ENCODE results near the gene MBNL2.
A peak's percentile ranks its signal among the peaks of the same experiment; 100 is the strongest.

MBNL2 gene

GRCh38 chr13:97234742-97235141, 12.6 kb downstream of the MBNL2 start:
- peaks cover 23% of the 10 kb centered on the region for H3K36me3 Mint-ChIP-seq (ENCODE audit: low read depth)
- H3K4me3 Mint-ChIP-seq: no peak overlapping the region
- no peak overlapping the region for H3K27ac Mint-ChIP-seq
- peaks cover 65% of the 10 kb centered on the region for H3K4me1 Mint-ChIP-seq (ENCODE audit: low read depth)
- no peaks in the 10 kb centered on the region for H3K27me3 Mint-ChIP-seq
- H3K9me3 Mint-ChIP-seq: no peaks in the 10 kb centered on the region
- DNase-seq: no peak

- Mint-ChIP-seq H3K4me1 (ENCODE audit: low read depth) (peaks cover 63% of the 10 kb centered on the region), H3K9me3 (no peaks in the 10 kb centered on the region), H3K27ac (no peak overlapping the region), H3K36me3 (ENCODE audit: low read depth) (peaks cover 22% of the 10 kb centered on the region), H3K4me3 (no peak overlapping the region), H3K27me3 (no peaks in the 10 kb centered on the region)
- no peak for DNase-seq
Measured at GRCh38 chr13:97235549-97236231, 13.6 kb downstream of the MBNL2 start.

- peaks cover 9% of the 10 kb centered on the region for H3K36me3 Mint-ChIP-seq (ENCODE audit: low read depth)
- no peak overlapping the region for H3K27ac Mint-ChIP-seq
- no peaks in the 10 kb centered on the region for H3K9me3 Mint-ChIP-seq
- H3K27me3 Mint-ChIP-seq: no peaks in the 10 kb centered on the region
- no peak overlapping the region for H3K4me3 Mint-ChIP-seq
- DNase-seq: no peak
- H3K4me1 Mint-ChIP-seq (ENCODE audit: low read depth): peaks cover 63% of the 10 kb centered on the region
Measured at GRCh38 chr13:97237388-97237787, 15.3 kb downstream of the MBNL2 start.

- Mint-ChIP-seq H3K4me1 (ENCODE audit: low read depth) (peaks cover 67% of the 10 kb centered on the region), H3K27ac (peak overlapping the region; percentile 34), H3K27me3 (no peaks in the 10 kb centered on the region), H3K36me3 (ENCODE audit: low read depth) (peaks cover 9% of the 10 kb centered on the region), H3K9me3 (no peaks in the 10 kb centered on the region), H3K4me3 (no peak overlapping the region)
- no peak for DNase-seq
Measured at GRCh38 chr13:97238432-97238831, 16.3 kb downstream of the MBNL2 start.

GRCh38 chr13:97238883-97239282, 16.8 kb downstream of the MBNL2 start:
- H3K27ac Mint-ChIP-seq: no peak overlapping the region
- H3K36me3 Mint-ChIP-seq (ENCODE audit: low read depth): peaks cover 9% of the 10 kb centered on the region
- no peaks in the 10 kb centered on the region for H3K27me3 Mint-ChIP-seq
- no peak for DNase-seq
- no peaks in the 10 kb centered on the region for H3K9me3 Mint-ChIP-seq
- no peak overlapping the region for H3K4me3 Mint-ChIP-seq
- H3K4me1 Mint-ChIP-seq (ENCODE audit: low read depth): peaks cover 67% of the 10 kb centered on the region

GRCh38 chr13:97239306-97239705, 17.2 kb downstream of the MBNL2 start:
- no peak for DNase-seq
- Mint-ChIP-seq H3K9me3 (no peaks in the 10 kb centered on the region), H3K4me1 (ENCODE audit: low read depth) (peaks cover 64% of the 10 kb centered on the region), H3K27ac (no peak overlapping the region), H3K4me3 (no peak overlapping the region), H3K27me3 (no peaks in the 10 kb centered on the region), H3K36me3 (ENCODE audit: low read depth) (peaks cover 5% of the 10 kb centered on the region)

GRCh38 chr13:97239943-97240787, 18.0 kb downstream of the MBNL2 start:
- Mint-ChIP-seq H3K4me1 (ENCODE audit: low read depth) (peaks cover 62% of the 10 kb centered on the region), H3K36me3 (ENCODE audit: low read depth) (no peaks in the 10 kb centered on the region), H3K4me3 (no peak overlapping the region), H3K27ac (no peak overlapping the region), H3K9me3 (no peaks in the 10 kb centered on the region), H3K27me3 (no peaks in the 10 kb centered on the region)
- DNase-seq: no peak

- H3K4me1 Mint-ChIP-seq (ENCODE audit: low read depth): peaks cover 61% of the 10 kb centered on the region
- H3K27ac Mint-ChIP-seq: no peak overlapping the region
- no peaks in the 10 kb centered on the region for H3K36me3 Mint-ChIP-seq (ENCODE audit: low read depth)
- no peak overlapping the region for H3K4me3 Mint-ChIP-seq
- H3K27me3 Mint-ChIP-seq: no peaks in the 10 kb centered on the region
- no peaks in the 10 kb centered on the region for H3K9me3 Mint-ChIP-seq
- DNase-seq: no peak
Measured at GRCh38 chr13:97240788-97241734, 18.9 kb downstream of the MBNL2 start.

GRCh38 chr13:97241761-97242160, 19.6 kb downstream of the MBNL2 start:
- no peaks in the 10 kb centered on the region for H3K27me3 Mint-ChIP-seq
- DNase-seq: no peak

GRCh38 chr13:97242755-97243497, 20.8 kb downstream of the MBNL2 start:
- no peak overlapping the region for H3K27ac Mint-ChIP-seq
- no peak overlapping the region for H3K4me3 Mint-ChIP-seq
- DNase-seq: no peak
- no peaks in the 10 kb centered on the region for H3K36me3 Mint-ChIP-seq (ENCODE audit: low read depth)
- no peaks in the 10 kb centered on the region for H3K9me3 Mint-ChIP-seq
- no peaks in the 10 kb centered on the region for H3K27me3 Mint-ChIP-seq
- peaks cover 50% of the 10 kb centered on the region for H3K4me1 Mint-ChIP-seq (ENCODE audit: low read depth)

More at GRCh38 chr13:97241761-97242160, 19.6 kb downstream of the MBNL2 start:
- H3K4me3 Mint-ChIP-seq: no peak overlapping the region
- H3K4me1 Mint-ChIP-seq (ENCODE audit: low read depth): peaks cover 57% of the 10 kb centered on the region
- H3K9me3 Mint-ChIP-seq: no peaks in the 10 kb centered on the region
- no peaks in the 10 kb centered on the region for H3K36me3 Mint-ChIP-seq (ENCODE audit: low read depth)
- H3K27ac Mint-ChIP-seq: no peak overlapping the region

- Mint-ChIP-seq H3K36me3 (ENCODE audit: low read depth) (no peaks in the 10 kb centered on the region), H3K9me3 (no peaks in the 10 kb centered on the region), H3K27me3 (no peaks in the 10 kb centered on the region), H3K4me3 (no peak overlapping the region), H3K27ac (no peak overlapping the region), H3K4me1 (ENCODE audit: low read depth) (peaks cover 39% of the 10 kb centered on the region)
- DNase-seq: no peak
Measured at GRCh38 chr13:97243915-97244781, 22.0 kb downstream of the MBNL2 start.

GRCh38 chr13:97245011-97245410, 22.9 kb downstream of the MBNL2 start:
- Mint-ChIP-seq H3K4me1 (ENCODE audit: low read depth) (peaks cover 39% of the 10 kb centered on the region), H3K36me3 (ENCODE audit: low read depth) (no peaks in the 10 kb centered on the region), H3K4me3 (no peak overlapping the region), H3K27me3 (no peaks in the 10 kb centered on the region), H3K27ac (no peak overlapping the region), H3K9me3 (no peaks in the 10 kb centered on the region)
- DNase-seq: no peak

- H3K9me3 Mint-ChIP-seq: no peaks in the 10 kb centered on the region
- H3K4me3 Mint-ChIP-seq: no peak overlapping the region
- no peaks in the 10 kb centered on the region for H3K27me3 Mint-ChIP-seq
- no peaks in the 10 kb centered on the region for H3K36me3 Mint-ChIP-seq (ENCODE audit: low read depth)
- no peak for DNase-seq
- no peak overlapping the region for H3K27ac Mint-ChIP-seq
- H3K4me1 Mint-ChIP-seq (ENCODE audit: low read depth): peaks cover 37% of the 10 kb centered on the region
Measured at GRCh38 chr13:97246596-97247158, 24.5 kb downstream of the MBNL2 start.
